ENCODE results near the gene ABCA7.

The ABCA7 gene

GRCh38 chr19:1055886-1056620 is 16.1 kb downstream of the ABCA7 start:
- DNase-seq (ENCODE audit: low read depth in 2 of 2, low spot score in 1 of 2), result no peak

DNA sequence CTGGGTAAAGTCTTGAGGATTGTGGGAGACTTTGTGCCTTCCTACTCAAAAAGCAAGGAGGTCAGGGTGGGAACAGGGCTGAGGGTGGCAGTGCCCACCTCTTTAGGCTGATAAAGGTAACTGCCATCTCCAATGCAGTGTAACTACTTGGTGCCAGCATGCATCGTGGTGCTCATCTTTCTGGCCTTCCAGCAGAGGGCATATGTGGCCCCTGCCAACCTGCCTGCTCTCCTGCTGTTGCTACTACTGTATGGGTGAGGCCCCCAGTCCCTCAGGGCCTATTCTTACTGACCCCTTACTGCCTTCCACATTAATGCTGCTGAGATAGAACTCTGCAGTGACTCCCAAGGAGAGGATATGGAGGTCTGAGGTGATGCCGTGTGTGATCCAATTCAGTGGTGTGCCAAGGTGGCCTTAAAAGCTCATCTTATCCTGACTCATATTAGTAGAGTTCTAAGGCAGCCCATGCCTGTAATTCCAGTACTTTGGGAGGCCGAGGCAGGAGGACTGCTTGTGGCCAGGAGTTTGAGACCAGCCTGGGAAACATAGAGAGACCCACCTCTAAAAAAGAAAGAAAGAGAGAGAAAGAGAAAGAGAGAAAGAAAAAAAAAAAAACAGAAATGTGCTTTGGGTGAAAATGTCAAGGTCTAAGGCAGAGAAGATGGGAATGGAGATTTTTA is 17.4 kb downstream of the ABCA7 start:
- DNase-seq (ENCODE audit: low read depth in 2 of 2, low spot score in 1 of 2), result no peak

GRCh38 chr19:1058112-1058511 is 18.2 kb downstream of the ABCA7 start:
- DNase-seq (ENCODE audit: low read depth in 2 of 2, low spot score in 1 of 2), result no peak

DNA sequence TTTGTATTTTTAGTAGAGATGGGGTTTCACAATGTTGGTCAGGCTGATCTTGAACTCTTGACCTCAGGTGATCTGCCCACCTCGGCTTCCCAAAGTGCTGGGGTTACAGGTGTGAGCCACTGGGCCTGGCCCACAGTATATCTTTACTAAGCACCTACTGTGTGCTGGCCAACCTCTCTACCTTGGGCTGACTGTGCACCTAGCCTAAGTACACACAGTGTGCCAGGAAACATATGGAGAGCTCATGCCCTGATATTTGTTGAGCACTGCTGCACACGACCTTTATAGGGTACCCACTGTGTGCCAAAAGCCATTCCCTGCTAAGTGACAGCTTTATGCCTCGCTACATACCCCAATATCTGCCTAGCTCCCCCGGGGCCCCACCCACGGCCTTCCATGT is 20.8 kb downstream of the ABCA7 start:
- DNase-seq (ENCODE audit: low read depth in 2 of 2, low spot score in 1 of 2), result no peak

GRCh38 chr19:1061987-1062386 is 22.1 kb downstream of the ABCA7 start:
- no peak for DNase-seq (ENCODE audit: low read depth in 2 of 2, low spot score in 1 of 2)

DNA sequence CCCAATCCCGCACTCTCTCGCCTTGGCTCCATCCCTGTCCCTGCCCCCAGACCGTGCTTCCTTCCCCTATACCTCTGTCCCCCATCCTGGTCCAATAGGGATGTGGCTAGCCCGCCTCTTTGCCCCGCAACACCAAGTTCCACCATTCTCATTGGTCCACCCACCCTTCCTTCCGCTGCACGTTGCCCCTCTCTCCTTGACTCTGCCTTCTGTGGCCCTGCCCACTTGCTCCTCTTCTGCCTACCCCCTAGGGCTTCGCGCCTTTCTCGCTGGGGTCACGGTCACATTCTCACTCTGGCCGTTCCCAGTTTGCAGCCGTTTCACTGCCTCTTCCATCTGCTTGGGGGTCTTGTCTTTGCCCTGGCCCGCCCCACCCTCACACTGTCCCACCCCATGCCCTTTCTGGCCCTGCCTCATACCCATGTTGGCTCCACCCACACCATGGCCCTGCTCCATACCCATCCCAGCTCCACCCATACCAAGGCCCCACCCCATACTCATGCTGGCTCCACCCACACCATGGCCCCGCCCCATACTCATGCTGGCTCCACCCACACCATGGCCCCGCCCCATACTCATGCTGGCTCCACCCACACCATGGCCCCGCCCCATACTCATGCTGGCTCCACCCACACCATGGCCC is 22.6 kb downstream of the ABCA7 start:
- no peak for DNase-seq (ENCODE audit: low read depth in 2 of 2, low spot score in 1 of 2)

- no peak for DNase-seq (ENCODE audit: low read depth in 2 of 2, low spot score in 1 of 2)
Measured at GRCh38 chr19:1063030-1063908, 23.4 kb downstream of the ABCA7 start.

DNA sequence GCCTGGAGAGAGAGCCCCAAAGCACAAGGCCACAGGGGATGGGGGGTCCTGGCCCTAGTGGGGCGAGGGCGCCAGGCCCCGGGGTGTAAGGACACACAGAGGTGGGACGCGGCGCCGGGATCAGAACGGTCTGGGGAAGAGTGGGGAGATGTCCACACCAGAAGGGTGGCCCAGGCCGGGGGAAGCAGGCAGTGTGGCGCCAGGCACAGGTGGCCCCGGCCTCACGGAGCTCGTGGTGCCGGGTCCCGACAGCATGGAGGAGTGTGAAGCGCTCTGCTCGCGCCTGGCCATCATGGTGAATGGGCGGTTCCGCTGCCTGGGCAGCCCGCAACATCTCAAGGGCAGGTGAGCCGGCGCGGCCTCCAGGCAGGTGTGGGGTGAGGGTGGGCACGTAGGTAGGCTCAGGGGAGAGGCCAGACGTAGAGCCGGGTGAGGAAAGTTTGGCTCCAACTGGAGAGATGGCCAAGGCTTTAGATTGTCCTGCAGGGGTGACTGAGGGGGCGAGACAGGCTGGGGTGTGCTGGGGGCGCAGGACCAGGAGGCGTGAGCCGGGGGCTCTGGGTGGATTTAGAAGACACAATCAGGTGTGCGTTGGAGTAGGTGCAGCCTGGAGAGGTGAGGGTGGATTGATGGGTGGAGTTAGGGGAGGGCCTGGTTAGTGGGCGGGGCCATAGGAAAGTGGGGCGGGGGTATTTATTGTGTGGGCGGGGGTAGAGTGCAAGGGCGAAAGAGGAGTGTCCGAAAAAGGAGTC is 24.2 kb downstream of the ABCA7 start:
- DNase-seq (ENCODE audit: low read depth in 2 of 2, low spot score in 1 of 2), result no peak

DNA sequence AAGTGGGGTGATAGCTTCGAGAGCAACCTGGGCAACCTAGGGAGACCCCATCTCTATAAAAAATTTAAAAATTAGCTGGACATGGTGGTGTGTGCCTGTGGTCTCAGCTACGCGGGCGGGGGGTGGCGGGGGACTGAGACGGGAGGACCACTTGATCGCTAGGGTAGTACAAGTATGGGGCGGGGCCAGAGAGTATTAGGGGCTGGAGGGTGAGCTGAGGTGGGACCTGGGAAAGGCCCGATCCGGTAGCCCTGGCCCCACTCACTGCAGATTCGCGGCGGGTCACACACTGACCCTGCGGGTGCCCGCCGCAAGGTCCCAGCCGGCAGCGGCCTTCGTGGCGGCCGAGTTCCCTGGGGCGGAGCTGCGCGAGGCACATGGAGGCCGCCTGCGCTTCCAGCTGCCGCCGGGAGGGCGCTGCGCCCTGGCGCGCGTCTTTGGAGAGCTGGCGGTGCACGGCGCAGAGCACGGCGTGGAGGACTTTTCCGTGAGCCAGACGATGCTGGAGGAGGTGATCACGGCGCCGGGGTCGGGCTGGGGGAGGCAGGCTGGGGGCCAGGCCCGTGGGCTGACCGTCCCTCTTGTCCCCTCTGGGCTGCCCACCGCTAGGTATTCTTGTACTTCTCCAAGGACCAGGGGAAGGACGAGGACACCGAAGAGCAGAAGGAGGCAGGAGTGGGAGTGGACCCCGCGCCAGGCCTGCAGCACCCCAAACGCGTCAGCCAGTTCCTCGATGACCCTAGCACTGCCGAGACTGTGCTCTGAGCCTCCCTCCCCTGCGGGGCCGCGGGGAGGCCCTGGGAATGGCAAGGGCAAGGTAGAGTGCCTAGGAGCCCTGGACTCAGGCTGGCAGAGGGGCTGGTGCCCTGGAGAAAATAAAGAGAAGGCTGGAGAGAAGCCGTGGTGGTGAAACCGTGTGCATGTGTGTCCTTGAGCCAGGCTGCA is 25.0 kb downstream of the ABCA7 start:
- peak in 1 of 2 donors; percentile 55 for DNase-seq (ENCODE audit: low read depth in 2 of 2, low spot score in 1 of 2)

DNA sequence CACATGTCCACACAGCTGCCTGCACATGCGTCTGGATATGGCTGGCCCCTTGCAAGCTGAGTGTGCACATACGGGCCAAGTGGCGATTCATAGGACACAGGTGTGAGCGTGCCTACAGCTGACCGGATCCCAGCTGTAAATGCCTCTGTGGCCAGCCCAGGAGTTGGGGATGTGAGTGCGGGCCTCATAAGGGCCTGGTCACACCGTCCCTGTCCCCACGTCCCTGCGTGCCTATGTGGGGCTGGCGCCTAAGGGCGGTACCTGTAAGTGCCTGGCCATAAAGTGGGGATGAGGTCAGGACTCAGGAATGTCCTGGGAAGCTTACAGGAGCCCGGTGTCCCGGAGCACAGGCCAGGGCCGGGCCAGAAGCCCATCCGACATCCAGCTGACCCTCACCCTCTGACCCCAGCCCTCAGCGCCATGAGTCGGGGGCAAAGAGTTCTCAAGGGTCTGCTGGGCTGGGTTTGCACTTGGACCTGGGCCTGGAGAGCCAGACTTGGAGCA is 25.8 kb downstream of the ABCA7 start:
- no peak for DNase-seq (ENCODE audit: low read depth in 2 of 2, low spot score in 1 of 2)

DNA sequence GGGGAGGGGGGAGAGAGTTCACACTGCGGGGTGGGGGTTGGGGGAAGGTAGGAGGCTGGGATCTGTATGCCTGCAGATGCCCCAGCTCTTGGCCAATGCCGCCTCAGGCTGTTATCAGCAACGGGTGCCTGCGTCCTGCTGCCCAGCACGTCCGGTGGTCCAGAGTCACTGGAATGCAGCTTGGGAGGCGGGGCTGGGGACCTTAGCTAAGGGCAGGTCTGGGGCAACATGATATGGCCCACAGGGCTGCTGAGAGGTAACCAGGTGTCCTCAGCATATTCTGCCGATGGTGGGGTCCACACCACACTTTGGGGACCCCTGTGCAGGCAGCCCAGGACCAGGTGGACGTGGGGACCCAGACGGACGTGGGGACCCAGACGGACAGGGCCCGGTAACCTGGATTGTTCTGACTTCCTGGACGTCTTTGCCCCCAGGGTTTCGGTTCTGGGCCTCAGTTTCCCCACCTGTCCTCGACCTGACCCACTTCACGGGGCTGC is 26.4 kb downstream of the ABCA7 start:
- DNase-seq (ENCODE audit: low read depth in 2 of 2, low spot score in 1 of 2), result no peak

GRCh38 chr19:1066748-1067340 is 26.9 kb downstream of the ABCA7 start, which contains the start of gene ARHGAP45:
Gene ARHGAP45 (plus strand): TSS chr19:1067167. CDS start chr19:1067406, 239 bp downstream.
- peak in 1 of 2 donors; percentile 69 for DNase-seq (ENCODE audit: low read depth in 2 of 2, low spot score in 1 of 2)

DNA sequence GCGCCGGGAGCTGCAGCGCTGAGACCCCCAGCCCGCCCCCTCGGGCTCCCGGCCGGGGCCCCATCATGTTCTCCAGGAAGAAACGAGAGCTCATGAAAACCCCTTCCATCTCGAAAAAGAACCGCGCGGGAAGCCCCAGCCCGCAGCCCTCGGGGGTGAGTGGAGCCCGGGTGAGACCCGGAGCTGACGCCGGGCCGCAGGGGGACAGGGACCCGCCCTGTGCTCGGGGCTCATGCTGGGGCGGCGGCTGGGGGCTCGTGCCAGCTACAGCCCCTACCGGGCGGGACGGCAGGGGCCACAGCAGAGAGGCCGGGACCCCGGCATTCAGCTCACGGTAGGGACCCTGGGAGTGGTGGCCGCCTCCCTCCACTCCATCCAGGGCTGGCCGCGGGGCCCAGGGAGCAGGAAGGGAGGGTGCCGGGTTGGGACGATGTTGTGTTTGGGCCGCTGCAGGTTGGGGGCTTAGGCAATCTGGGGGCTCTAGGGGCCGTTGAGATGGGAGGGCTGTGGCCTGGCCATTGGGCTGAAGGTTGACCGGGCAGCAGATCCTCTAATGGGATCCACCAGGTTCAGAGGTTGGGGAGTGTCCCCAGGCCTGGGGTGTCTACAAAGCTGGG is 27.5 kb downstream of the ABCA7 start:
- DNase-seq (ENCODE audit: low read depth in 2 of 2, low spot score in 1 of 2), result peak in 1 of 2 donors; percentile 54

DNA sequence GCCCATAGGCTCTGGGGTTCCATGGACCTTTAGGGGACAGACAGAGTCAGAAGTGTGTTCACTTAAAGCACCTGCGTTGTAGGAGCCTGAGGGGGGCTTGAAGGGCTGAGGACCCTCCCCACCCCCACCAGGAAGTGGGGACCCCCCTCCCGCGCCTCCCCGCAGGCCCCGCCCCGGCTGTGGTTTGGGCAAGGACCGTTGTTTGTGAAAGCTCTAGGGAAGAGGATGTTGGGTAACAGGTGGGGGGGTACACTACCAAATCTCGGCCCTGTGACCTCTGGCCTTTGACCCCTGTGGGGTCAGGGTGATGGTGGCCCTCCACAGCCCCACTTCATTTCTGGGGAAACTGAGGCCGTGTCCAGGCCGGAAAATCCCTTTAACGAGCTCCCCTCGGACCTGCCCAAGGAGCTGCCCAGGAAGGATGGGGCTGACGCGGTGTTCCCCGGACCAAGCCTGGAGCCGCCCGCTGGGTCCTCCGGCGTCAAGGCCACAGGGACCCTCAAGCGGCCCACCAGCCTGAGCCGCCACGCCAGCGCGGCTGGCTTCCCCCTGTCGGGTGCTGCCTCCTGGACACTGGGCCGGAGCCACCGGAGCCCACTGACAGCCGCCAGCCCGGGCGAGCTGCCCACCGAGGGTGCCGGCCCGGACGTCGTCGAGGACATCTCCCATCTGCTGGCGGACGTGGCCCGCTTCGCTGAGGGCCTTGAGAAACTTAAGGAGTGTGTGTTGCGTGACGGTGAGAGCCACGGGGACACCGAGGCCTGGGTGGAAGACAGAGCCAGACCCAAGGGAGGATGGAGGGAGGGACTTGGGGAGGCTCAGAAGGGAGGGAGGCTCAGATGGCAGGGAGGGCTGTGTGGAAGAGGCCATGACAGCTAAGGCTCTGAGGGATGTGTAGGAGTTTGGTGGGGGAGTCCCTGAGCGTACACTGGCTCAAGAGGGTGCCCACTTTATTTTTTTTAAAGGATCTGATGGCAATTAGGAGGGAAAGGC is 28.4 kb downstream of the ABCA7 start:
- peak in 1 of 2 donors; percentile 57 for DNase-seq (ENCODE audit: low read depth in 2 of 2, low spot score in 1 of 2)

DNA sequence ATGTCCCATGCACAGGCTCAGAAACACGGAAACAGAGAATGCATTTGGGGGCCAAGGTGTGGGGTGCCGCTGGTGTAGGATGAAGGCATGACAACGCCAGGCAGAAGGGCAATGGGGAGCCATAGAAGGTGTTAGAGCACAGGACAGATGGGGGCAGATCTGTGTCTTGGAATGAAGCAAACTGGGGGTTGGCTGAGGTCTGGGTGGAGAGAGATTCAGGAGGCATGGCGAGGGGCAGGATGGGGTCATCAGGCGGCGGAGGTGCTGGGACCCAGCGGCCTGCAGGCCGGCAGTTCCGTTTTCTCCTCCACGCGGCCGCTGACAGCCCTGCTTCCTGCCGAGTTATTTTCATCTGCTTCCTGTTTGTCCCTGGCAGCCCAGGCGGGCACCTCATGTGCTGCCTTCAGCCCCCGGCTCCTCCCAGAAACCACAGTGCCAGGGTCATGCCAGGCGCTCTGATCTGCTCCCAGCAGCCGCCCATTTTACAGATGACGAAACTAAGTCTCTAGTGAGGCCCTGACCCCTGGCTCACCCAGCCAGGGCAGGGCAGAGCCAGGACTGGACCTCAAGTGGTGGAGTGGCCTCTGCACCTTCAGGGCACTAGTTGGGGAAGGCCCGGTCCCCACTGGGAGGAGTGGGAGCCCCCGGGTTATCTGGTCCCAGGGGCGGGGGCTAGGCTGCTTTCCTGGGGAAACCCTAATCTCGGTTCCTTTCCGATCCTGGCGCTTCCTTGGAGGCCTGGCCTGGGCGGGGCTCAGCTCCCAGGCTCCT is 29.3 kb downstream of the ABCA7 start:
- peak in 1 of 2 donors; percentile 52 for DNase-seq (ENCODE audit: low read depth in 2 of 2, low spot score in 1 of 2)

DNA sequence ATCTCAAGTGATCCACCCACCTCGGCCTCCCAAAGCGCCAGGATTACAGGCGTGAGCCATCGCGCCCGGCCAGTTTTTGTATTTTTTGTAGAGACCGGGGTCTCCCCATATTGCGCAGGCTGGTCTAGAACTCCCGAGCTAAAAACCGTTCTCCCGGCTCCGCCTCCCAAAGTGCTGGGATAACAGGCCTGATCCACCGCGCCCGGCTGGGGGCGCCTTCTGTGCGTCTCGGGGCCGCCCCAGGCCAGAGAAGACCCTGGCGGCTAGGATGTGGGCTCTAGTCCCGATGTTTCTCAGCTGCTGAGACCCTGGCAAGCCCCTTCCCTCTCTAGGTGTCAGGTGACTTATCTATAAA is 30.6 kb downstream of the ABCA7 start:
- DNase-seq (ENCODE audit: low read depth in 2 of 2, low spot score in 1 of 2), result no peak

Data from stimulated activated CD8-positive, alpha-beta memory T cell treated with anti-CD3 and anti-CD28 coated beads, Interleukin-4, amount 100 ng/mL, for 1 hour (primary cell).